ENCODE measurements around the gene GASK1A.

- TF ChIP-seq REST (IDR thresholded peaks at IDR 0.05; ENCODE audit: insufficient read depth in 1 of 2, low read depth in 2 of 2, low read length in 1 of 2) = no peak
- TF ChIP-seq, protein P1, sequence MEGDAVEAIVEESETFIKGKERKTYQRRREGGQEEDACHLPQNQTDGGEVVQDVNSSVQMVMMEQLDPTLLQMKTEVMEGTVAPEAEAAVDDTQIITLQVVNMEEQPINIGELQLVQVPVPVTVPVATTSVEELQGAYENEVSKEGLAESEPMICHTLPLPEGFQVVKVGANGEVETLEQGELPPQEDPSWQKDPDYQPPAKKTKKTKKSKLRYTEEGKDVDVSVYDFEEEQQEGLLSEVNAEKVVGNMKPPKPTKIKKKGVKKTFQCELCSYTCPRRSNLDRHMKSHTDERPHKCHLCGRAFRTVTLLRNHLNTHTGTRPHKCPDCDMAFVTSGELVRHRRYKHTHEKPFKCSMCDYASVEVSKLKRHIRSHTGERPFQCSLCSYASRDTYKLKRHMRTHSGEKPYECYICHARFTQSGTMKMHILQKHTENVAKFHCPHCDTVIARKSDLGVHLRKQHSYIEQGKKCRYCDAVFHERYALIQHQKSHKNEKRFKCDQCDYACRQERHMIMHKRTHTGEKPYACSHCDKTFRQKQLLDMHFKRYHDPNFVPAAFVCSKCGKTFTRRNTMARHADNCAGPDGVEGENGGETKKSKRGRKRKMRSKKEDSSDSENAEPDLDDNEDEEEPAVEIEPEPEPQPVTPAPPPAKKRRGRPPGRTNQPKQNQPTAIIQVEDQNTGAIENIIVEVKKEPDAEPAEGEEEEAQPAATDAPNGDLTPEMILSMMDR (IDR thresholded peaks at IDR 0.05) = no peak
- no peak for TF ChIP-seq POLR2AphosphoS5 (IDR thresholded peaks at IDR 0.05; ENCODE audit: low read depth, low read length)
- no peak for TF ChIP-seq SIN3A (IDR thresholded peaks at IDR 0.05; ENCODE audit: borderline replicate concordance, insufficient read depth, low read depth, low read length)
These were observed 33.1 kb upstream of the GASK1A start for GRCh38 chr3:42946050-42946449.
